HG02763 (cell line): ENCODE measurements around the gene BMAL1.
"Not testable (repeated sequence)": the region's sequence is repeated elsewhere in the genome, so short reads cannot be mapped to it uniquely, and the experiment has no call there.

ENCODE experiments used
- ATAC-seq: cut with Tn5 transposase; IDR thresholded peaks from one replicate; pipeline ENCODE4 v1.9.1; 2021; ENCODE audit warnings: mild to moderate bottlenecking, moderate library complexity; ENCODE audit not compliant: unreplicated experiment

The BMAL1 gene

GRCh38 chr11:13436836-13437235 lies 159.2 kb downstream of the BMAL1 start:
- ATAC-seq: not testable (repeated sequence)
